ENCODE results near the gene SLC25A13.

DNA sequence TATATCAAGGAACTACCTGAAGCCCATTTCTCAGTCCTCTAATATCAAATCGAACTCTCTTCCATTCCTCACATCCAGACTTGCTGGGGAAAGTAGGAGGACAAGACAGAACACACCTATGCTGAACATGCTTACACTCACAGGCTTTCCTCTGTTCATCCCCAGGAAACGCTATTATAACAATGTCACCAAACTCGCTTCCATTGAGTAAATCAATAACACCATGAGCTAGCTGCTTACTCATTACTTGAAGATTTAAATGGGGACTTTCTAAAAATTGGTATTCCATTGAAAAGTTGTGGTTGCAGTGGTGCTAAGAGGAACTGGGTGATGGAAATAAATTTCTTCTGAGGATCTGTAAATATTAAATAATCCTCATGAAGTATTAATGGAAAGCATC lies 88.8 kb downstream of the SLC25A13 start:
- TF ChIP-seq CTCF (IDR thresholded peaks at IDR 0.05) (no peak), POLR2A (IDR thresholded peaks at IDR 0.05) (no peak)
